Activated naive CD8-positive, alpha-beta T cell treated with anti-CD3 and anti-CD28 coated beads, Interleukin-2, amount 10 ng/mL, durations not matched to agents 7 days and 5 days (primary cell): ENCODE data around the gene PIGC. TPM values are rescaled to one million over a fixed set of nuclear protein-coding genes. Genes with fewer than 3 reads are reported as not detected.

Experiments used
- ATAC-seq: fragments of 150-1000 bp; cut with Tn5 transposase; one replicate; pipeline ENCODE4 v1.10.0; 2021; ENCODE audit warnings: low read depth, moderate library complexity
- POLR2A ChIA-PET: fragments of 350-600 bp; sonication (Branson Sonifier 250); formaldehyde crosslinking; loops from one replicate; lab custom pipeline; 2021; ENCODE audit warnings: antibody characterized with exemption; lab: Charles Lee
- DNase-seq: peaks from one replicate; pipeline ENCODE4 v3.0.0; 2021
- H3K27ac Mint-ChIP-seq: one replicate; pipeline ENCODE4 v1.8.0; 2022; ENCODE audit warnings: mild to moderate bottlenecking, mixed read lengths
- H3K27me3 Mint-ChIP-seq: one replicate; pipeline ENCODE4 v1.8.0; 2022; ENCODE audit warnings: mild to moderate bottlenecking, moderate library complexity, mixed read lengths
- H3K36me3 Mint-ChIP-seq: one replicate; pipeline ENCODE4 v1.8.0; 2021; ENCODE audit warnings: mild to moderate bottlenecking, mixed read lengths
- H3K4me1 Mint-ChIP-seq: one replicate; pipeline ENCODE4 v1.8.0; 2021; ENCODE audit warnings: mixed read lengths
- H3K4me3 Mint-ChIP-seq: one replicate; pipeline ENCODE4 v1.8.0; 2022; ENCODE audit warnings: mild to moderate bottlenecking, moderate library complexity, mixed read lengths
- H3K9me3 Mint-ChIP-seq: one replicate; pipeline ENCODE4 v1.8.0; 2021; ENCODE audit warnings: mixed read lengths
- total RNA-seq, 2 experiments: library from RNA; stranded (reverse); gene quantifications; one replicate each; pipeline ENCODE4 v1.2.3, GENCODE V29; 2021

The PIGC gene
- total RNA-seq, 2 experiments from 2014 or later = 32.1 to 32.8 TPM

DNA sequence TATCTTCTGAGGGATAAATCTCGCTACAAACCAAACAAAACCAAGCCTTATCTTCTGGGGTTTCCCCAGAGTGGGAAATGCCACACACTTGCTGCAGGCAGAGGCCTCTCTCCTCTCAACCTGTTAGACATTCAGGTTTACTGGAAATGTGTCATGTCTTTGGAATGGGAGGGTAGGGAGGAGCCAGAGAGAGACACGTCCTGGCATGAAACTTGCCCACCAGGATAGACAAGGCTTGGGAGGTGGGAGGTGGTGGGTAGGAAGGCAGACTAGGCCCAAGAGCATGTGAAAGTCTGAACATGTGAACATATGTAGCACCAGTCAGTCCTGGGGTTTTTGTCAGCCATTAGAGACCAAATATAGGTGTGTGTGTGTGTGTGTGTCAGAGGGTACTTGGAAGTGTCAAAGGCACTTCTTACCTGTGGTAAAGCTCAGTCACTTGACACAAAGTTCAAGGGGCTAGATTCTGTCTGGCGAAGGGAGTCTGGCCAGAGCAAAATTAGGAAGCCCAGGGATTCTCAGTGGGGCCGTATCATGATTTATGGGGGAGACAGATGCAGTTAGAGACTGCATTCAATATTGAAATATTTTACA, 32.4 kb upstream of the PIGC start:
- Mint-ChIP-seq H3K27me3 (peaks cover 4% of the 10 kb centered on the region), H3K36me3 (no peaks in the 10 kb centered on the region), H3K4me3 (no peak overlapping the region), H3K27ac (no peak overlapping the region), H3K4me1 (peaks cover 11% of the 10 kb centered on the region), H3K9me3 (no peaks in the 10 kb centered on the region)
- no peak for DNase-seq
- ATAC-seq = no peak
- POLR2A ChIA-PET = no interaction called here

DNA sequence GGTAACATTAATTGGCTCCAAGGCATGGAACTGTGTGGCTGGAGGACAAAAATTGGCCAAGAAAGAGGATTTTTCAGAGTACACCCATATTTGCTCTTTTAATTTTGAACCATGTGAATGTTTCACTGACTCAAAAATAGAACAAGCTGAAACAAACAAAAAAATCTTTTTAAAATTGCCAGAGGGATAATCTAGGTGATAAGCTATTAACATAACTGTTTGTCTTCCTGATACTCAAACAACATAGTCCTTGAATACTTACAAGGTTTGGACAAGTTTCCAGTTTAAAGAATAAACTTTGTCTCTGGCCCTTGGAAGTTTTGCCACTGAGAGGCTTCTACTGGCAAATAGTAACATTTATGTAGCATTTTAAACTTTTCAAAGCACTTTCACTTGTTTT, 30.0 kb upstream of the PIGC start:
- Mint-ChIP-seq H3K27me3 (peaks cover 6% of the 10 kb centered on the region), H3K36me3 (no peaks in the 10 kb centered on the region), H3K4me3 (no peak overlapping the region), H3K4me1 (no peaks in the 10 kb centered on the region), H3K9me3 (no peaks in the 10 kb centered on the region), H3K27ac (no peak overlapping the region)
- DNase-seq (no peak), ATAC-seq (no peak)
- POLR2A ChIA-PET = no interaction called here

DNA sequence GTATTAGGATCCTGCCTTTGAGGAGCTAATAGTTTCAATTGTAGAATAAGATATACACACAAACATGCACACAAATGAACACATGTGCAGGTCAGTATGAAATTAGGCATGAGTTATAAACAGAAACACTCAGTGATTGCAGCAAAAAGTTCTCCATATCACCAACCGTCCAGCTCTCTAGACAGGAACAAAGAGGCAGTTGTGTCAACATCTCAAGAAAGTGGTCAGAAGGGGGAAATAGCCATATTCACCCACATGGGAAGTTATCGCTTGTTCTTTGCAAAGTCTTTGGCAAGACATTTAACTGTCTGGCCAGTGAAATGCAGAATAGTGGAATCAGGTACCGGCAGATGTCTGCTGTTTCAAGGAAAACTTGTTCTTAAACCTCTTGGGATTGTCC, 29.4 kb upstream of the PIGC start:
- no peaks in the 10 kb centered on the region for H3K9me3 Mint-ChIP-seq
- POLR2A ChIA-PET = no interaction called here
- H3K36me3 Mint-ChIP-seq = no peaks in the 10 kb centered on the region
- no peaks in the 10 kb centered on the region for H3K4me1 Mint-ChIP-seq
- H3K27me3 Mint-ChIP-seq = peaks cover 6% of the 10 kb centered on the region
- ATAC-seq (no peak), DNase-seq (no peak)
- no peak overlapping the region for H3K4me3 Mint-ChIP-seq
- H3K27ac Mint-ChIP-seq = no peak overlapping the region

DNA sequence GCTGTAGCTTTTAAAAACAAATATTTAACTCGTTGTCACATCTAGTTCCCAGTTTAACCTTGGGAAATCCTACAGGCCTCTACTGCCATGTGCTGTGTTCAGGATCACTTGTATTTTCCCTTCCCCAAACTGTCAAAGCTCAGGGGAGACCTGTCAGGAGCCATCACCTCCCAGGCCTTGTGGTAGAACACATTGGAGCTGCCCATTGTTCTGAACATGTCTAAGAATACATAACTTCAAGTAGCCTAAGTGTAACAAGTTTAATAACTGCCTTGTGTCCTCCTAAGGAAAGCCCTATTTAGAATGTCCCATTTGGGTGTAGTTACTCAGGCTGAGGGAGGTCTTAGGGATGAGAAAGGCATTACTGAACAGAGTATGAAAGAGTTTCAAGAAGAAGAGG, 28.6 kb upstream of the PIGC start:
- POLR2A ChIA-PET = no interaction called here
- H3K4me1 Mint-ChIP-seq = no peaks in the 10 kb centered on the region
- no peaks in the 10 kb centered on the region for H3K9me3 Mint-ChIP-seq
- ATAC-seq (no peak), DNase-seq (no peak)
- H3K27me3 Mint-ChIP-seq = peaks cover 6% of the 10 kb centered on the region
- H3K36me3 Mint-ChIP-seq = no peaks in the 10 kb centered on the region
- no peak overlapping the region for H3K4me3 Mint-ChIP-seq
- H3K27ac Mint-ChIP-seq = no peak overlapping the region

DNA sequence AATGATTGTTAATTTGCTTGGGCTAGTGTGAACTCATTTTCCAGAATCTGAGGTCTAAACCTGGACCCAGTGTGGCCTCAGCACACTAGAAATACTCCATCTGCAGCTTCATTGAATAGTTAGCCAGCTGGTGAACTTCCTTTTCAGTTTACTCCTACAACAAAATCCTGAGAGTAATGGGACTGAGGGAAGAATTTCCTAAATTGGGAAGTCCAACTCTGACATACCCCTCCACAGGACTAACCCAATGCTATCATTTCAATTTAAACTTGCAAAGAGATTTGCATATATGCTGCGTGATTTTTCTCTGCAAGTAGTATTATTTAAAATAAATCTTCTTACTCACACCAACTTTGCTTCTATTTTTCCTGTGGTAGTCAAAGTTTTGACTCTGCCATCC, 27.8 kb upstream of the PIGC start:
- Mint-ChIP-seq H3K27me3 (peaks cover 6% of the 10 kb centered on the region), H3K36me3 (no peaks in the 10 kb centered on the region), H3K27ac (no peak overlapping the region), H3K9me3 (no peaks in the 10 kb centered on the region), H3K4me1 (no peaks in the 10 kb centered on the region), H3K4me3 (no peak overlapping the region)
- POLR2A ChIA-PET = no interaction called here
- ATAC-seq (no peak), DNase-seq (no peak)

DNA sequence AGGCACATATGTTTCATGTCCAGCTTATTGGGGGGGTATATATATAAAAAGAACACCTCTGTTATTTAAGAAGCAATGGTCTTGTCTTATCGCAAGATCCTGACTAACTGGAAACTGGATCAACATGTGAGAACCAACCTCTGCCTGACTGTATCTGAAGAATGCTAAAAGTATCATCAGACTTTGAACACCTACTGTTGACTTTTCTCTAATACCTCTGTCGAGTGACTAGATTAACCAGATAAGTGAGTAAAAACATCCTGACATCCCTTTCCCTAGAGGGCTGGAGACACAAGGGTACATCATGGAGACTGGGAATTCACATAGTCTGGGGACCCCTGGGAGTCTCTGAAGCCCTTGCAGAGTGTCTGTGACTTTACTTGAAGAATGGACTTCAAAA, 26.3 kb upstream of the PIGC start:
- no peak for ATAC-seq
- Mint-ChIP-seq H3K36me3 (no peaks in the 10 kb centered on the region), H3K27me3 (peaks cover 8% of the 10 kb centered on the region), H3K4me3 (no peak overlapping the region), H3K9me3 (no peaks in the 10 kb centered on the region), H3K4me1 (no peaks in the 10 kb centered on the region), H3K27ac (no peak overlapping the region)
- DNase-seq = no peak
- POLR2A ChIA-PET = no interaction called here

DNA sequence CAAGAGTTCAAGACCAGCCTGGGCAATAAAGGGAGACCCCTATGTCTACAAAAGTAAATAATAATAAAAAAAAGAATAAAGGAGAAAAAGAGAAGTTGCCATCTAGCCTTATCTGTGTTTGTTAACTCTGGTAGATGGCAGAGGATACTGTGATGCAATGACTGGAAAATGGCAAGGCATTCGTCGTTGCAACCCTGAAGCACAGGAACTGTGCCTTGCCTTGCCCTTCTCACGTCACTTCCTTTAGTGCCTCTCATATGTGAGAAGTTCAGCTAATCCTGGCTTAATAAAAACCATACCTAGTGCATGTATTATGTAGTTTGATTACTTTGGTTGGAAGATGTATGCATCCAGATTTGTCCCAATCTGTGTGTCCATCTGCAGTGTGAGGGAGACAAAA, 25.8 kb upstream of the PIGC start:
- Mint-ChIP-seq H3K27ac (no peak overlapping the region), H3K36me3 (no peaks in the 10 kb centered on the region), H3K4me1 (peaks cover under 1% of the 10 kb centered on the region), H3K27me3 (peaks cover 8% of the 10 kb centered on the region), H3K9me3 (no peaks in the 10 kb centered on the region), H3K4me3 (no peak overlapping the region)
- ATAC-seq (no peak), DNase-seq (no peak)
- POLR2A ChIA-PET = no interaction called here

DNA sequence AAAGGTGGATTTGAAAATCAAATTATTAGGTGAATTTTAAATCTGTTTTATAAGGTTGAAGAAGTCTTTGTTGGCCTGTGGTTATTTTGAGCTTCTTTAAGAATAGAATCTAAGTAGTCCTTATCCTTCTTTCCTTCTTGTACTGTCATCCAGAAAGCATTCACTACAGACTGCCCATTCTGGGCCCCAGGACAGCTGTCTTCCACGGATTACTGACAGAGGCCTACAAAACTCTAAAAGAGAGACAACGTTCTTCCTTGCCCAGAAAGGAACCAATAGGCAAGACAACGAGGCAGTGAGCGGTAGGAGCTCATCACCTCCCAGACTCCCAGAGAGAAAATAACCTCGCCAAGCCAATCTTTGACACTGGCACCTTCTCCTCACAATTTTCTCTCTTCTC, 24.4 kb upstream of the PIGC start:
- H3K36me3 Mint-ChIP-seq = no peaks in the 10 kb centered on the region
- no peak overlapping the region for H3K4me3 Mint-ChIP-seq
- peaks cover 12% of the 10 kb centered on the region for H3K27me3 Mint-ChIP-seq
- peaks cover 6% of the 10 kb centered on the region for H3K4me1 Mint-ChIP-seq
- DNase-seq = no peak
- no peak overlapping the region for H3K27ac Mint-ChIP-seq
- POLR2A ChIA-PET = no interaction called here
- no peaks in the 10 kb centered on the region for H3K9me3 Mint-ChIP-seq
- no peak for ATAC-seq

DNA sequence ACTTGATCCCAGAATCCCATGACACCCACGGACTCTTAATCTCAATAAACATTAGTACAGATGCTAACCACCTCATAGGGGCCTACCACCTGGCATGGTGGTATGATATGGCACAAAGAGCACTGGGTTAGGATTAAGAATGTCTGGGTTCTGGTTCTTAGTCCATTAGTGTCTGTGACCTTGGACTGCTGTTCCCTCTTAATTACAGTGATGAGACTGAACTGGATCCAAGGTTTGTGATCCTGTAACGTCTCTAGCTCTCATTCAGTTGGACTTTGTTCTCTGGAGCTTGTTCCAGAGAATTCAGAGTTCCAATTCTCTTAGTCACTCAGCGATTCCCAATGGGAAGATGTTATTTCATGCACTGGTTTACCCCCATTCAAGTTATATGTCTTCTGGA, 23.6 kb upstream of the PIGC start:
- DNase-seq (no peak), ATAC-seq (no peak)
- H3K36me3 Mint-ChIP-seq = no peaks in the 10 kb centered on the region
- POLR2A ChIA-PET = no interaction called here
- H3K9me3 Mint-ChIP-seq = no peaks in the 10 kb centered on the region
- peaks cover 6% of the 10 kb centered on the region for H3K4me1 Mint-ChIP-seq
- H3K27ac Mint-ChIP-seq = no peak overlapping the region
- H3K27me3 Mint-ChIP-seq = peaks cover 9% of the 10 kb centered on the region
- H3K4me3 Mint-ChIP-seq = no peak overlapping the region

DNA sequence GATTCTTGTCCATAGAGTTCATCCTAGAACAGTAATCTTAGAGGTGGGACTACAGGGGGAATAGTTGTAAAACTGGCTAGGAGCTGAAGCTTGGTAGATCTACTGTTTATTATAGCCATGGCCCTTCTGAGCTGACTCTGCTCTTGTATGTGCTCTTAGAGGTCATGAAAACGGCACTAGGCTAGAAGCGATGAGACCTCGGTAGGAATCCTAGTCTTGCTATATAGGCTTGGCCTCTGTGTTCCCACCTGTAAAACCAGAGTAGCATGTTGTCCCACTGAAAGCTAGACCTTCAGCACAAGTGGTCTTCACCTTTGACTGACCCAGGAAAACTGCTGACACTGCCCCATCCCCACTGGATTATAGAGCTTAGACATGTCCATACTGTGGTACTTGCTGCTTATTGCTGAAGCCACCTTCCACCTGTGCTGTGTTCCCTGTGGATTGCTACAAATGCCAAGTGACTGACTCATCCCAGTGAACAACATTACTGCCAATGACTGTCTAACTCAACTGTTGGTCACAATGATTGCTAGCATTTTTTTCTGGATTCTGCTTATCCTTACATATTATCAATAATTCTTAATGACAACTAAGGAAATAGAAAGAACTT, 23.0 kb upstream of the PIGC start:
- Mint-ChIP-seq H3K27me3 (peaks cover 8% of the 10 kb centered on the region), H3K27ac (no peak overlapping the region), H3K36me3 (no peaks in the 10 kb centered on the region), H3K4me3 (no peak overlapping the region), H3K4me1 (peaks cover 6% of the 10 kb centered on the region), H3K9me3 (no peaks in the 10 kb centered on the region)
- DNase-seq (no peak), ATAC-seq (no peak)
- POLR2A ChIA-PET = no interaction called here

DNA sequence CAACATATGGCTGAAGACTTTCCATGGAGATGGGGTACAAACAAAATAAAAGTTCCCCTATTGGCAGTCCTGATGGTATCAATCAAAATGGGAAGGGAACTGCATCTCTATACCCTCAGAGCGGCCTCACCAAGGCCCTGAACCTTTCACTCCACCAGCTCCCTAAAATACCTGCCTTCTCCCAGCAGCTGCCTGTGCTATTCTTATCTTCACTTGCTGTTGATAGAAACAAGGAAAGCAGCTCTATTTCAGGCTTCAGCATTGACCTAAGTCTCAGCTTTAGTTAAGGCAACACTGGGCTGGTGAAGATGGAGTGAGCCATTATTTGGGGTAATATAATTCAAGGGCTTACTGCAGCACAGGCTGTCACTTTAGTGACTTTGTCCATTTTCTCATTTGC, 21.7 kb upstream of the PIGC start:
- H3K4me3 Mint-ChIP-seq = no peak overlapping the region
- H3K36me3 Mint-ChIP-seq = no peaks in the 10 kb centered on the region
- POLR2A ChIA-PET = no interaction called here
- H3K27ac Mint-ChIP-seq = no peak overlapping the region
- no peaks in the 10 kb centered on the region for H3K9me3 Mint-ChIP-seq
- DNase-seq = no peak
- H3K4me1 Mint-ChIP-seq = peaks cover 6% of the 10 kb centered on the region
- ATAC-seq = no peak
- peaks cover 8% of the 10 kb centered on the region for H3K27me3 Mint-ChIP-seq

DNA sequence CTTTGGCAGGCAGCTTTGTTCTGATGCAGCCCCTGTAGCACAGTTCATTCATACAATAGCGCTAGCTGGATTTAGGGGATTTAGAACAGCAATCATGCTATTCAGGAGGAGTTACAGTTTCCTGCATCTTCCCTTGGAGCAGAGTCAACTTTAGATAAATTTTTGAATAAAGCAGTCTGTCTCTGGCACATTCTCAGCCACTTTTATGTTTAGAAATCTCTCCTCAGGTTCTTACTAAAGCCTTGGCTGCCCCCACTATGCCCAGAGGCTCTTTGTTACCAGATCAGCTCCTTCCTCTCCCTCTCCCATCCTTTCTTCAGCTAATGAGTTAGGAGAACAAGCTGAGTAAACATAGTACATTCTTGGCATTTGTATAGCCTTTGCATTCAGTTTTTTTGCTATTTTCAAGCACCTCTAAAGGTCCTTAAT, 17.0 kb upstream of the PIGC start:
- ATAC-seq (no peak), DNase-seq (no peak)
- H3K4me3 Mint-ChIP-seq = no peak overlapping the region
- H3K27ac Mint-ChIP-seq = no peak overlapping the region
- H3K4me1 Mint-ChIP-seq = peaks cover 6% of the 10 kb centered on the region
- H3K36me3 Mint-ChIP-seq = no peaks in the 10 kb centered on the region
- peaks cover 14% of the 10 kb centered on the region for H3K27me3 Mint-ChIP-seq
- POLR2A ChIA-PET = no interaction called here
- no peaks in the 10 kb centered on the region for H3K9me3 Mint-ChIP-seq

DNA sequence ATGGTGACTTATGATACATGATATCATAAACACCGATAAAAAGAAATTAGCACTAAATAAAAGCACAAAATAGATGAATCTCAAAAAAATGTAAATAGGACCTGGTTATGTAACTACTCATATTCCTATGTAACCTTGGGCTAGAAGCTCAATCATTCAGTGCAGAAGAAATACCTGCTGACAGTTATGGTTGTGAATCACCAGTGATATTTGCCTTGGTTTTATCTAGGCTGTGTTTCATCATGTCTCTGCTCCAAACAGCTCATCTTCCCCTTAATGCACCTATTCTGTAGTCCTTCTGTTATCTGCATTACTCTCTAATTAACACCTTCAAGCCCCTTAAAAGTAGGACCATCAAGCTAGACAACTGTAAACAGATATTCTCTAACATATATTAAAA, 16.3 kb upstream of the PIGC start:
- POLR2A ChIA-PET = no interaction called here
- no peaks in the 10 kb centered on the region for H3K9me3 Mint-ChIP-seq
- no peak overlapping the region for H3K27ac Mint-ChIP-seq
- H3K27me3 Mint-ChIP-seq = peaks cover 12% of the 10 kb centered on the region
- H3K36me3 Mint-ChIP-seq = no peaks in the 10 kb centered on the region
- no peak for ATAC-seq
- no peak for DNase-seq
- no peak overlapping the region for H3K4me3 Mint-ChIP-seq
- peaks cover 6% of the 10 kb centered on the region for H3K4me1 Mint-ChIP-seq

DNA sequence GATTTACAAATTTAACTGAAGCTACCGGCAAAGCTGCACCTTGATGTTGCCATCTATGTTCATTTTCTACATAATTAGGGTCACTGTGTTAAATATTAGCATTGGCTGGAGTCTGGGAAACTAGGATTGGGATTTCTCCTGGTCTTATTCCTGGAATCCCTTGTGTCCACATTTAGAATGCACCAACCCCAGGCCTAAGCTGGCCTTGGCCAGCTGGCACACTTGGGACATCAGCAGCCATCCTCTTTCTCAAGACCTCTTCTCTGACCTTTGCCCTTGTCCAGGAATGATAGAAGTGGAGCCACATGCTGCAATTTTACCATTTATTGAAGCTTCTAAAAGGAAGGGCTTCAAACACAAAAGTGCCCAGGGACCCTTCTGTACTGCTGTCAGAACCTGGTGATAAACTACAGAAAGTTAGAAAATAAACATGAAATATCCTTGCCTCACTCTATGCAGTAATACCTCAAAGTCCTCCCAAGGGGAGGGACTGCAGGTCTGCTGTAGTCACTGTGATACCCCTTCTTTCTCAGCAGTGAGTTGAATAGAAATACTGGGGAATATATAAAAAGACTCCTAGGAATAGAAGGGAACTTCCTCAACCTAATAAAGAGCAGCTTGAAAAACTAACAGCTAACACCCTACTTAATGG, 13.7 kb upstream of the PIGC start:
- ATAC-seq = no peak
- Mint-ChIP-seq H3K9me3 (no peaks in the 10 kb centered on the region), H3K4me1 (peaks cover 5% of the 10 kb centered on the region), H3K4me3 (no peak overlapping the region), H3K36me3 (no peaks in the 10 kb centered on the region), H3K27me3 (peaks cover 9% of the 10 kb centered on the region), H3K27ac (no peak overlapping the region)
- DNase-seq = no peak
- POLR2A ChIA-PET = no interaction called here
